Keratinocyte (primary cell): ENCODE measurements around the gene LEFTY1. TPM values are rescaled to one million over a fixed set of nuclear protein-coding genes. Genes with fewer than 3 reads are reported as not detected.

Source experiments
- DNase-seq: peaks from one replicate; pipeline ENCODE4 v3.0.0-alpha.2; 2011; ENCODE audit warnings: low read depth, missing footprints, low spot score
- FAIRE-seq: peaks from 2 replicates; lab custom pipeline; 2011; peaks lifted over from hg19 to GRCh38; lab: Jason Lieb, UNC
- H2AFZ ChIP-seq: 2 replicates; pipeline ENCODE4 v1.6.0; 2012; ENCODE audit warnings: low read length, control low read depth, inconsistent platforms; ENCODE audit not compliant: control insufficient read depth
- H3K27ac ChIP-seq: 2 replicates; pipeline ENCODE4 v1.5.1; 2011; ENCODE audit warnings: low read length; ENCODE audit not compliant: control insufficient read depth, insufficient read depth
- H3K27me3 ChIP-seq: 3 replicates; pipeline ENCODE4 v1.6.0; 2011; ENCODE audit warnings: low read length; ENCODE audit not compliant: control insufficient read depth, insufficient read depth; ENCODE audit errors: extremely low read depth
- H3K36me3 ChIP-seq, 2 experiments: 2 replicates in 1 of 2; 3 replicates in 1 of 2; pipeline ENCODE4 v1.5.1; 2011; ENCODE audit warnings: low read length in 2 of 2, mild to moderate bottlenecking in 1 of 2; ENCODE audit not compliant: control insufficient read depth in 2 of 2, insufficient read depth in 2 of 2; ENCODE audit errors: extremely low read depth in 1 of 2
- H3K4me1 ChIP-seq: 3 replicates; pipeline ENCODE4 v1.5.1; 2011; ENCODE audit warnings: low read length; ENCODE audit not compliant: control insufficient read depth, insufficient read depth; ENCODE audit errors: extremely low read depth
- H3K4me2 ChIP-seq: 3 replicates; pipeline ENCODE4 v1.6.0; 2011; ENCODE audit warnings: low read depth, low read length; ENCODE audit not compliant: control insufficient read depth, insufficient read depth; ENCODE audit errors: extremely low read depth
- H3K4me3 ChIP-seq, 3 experiments: fragments of 200-600 bp in 1 of 3; sonication (generic) in 1 of 3; 2 replicates in 2 of 3; 3 replicates in 1 of 3; pipeline ENCODE4 v1.5.1; 2011 to 2016; ENCODE audit warnings: low read length in 3 of 3, mild to moderate bottlenecking in 3 of 3, control low read depth in 2 of 3, inconsistent platforms in 1 of 3, low read depth in 1 of 3, mixed read lengths in 1 of 3, mixed run types in 1 of 3, moderate library complexity in 1 of 3; ENCODE audit not compliant: control insufficient read depth in 2 of 3, insufficient read depth in 2 of 3; ENCODE audit errors: extremely low read depth in 1 of 3
- H3K79me2 ChIP-seq: 2 replicates; pipeline ENCODE4 v1.6.0; 2012; ENCODE audit warnings: low read length; ENCODE audit not compliant: control insufficient read depth, insufficient read depth
- H3K9ac ChIP-seq: 3 replicates; pipeline ENCODE4 v1.6.0; 2011; ENCODE audit warnings: low read length; ENCODE audit not compliant: control insufficient read depth, insufficient read depth; ENCODE audit errors: extremely low read depth
- H3K9me1 ChIP-seq: 3 replicates; pipeline ENCODE4 v1.6.0; 2011; ENCODE audit warnings: low read length; ENCODE audit not compliant: control insufficient read depth, insufficient read depth; ENCODE audit errors: extremely low read depth
- H3K9me3 ChIP-seq: 2 replicates; pipeline ENCODE4 v1.5.1; 2012; ENCODE audit warnings: low read depth, low read length; ENCODE audit not compliant: control insufficient read depth
- H4K20me1 ChIP-seq: 3 replicates; pipeline ENCODE4 v1.6.0; 2011; ENCODE audit warnings: low read length; ENCODE audit not compliant: control insufficient read depth, insufficient read depth; ENCODE audit errors: extremely low read depth
- EZH2 ChIP-seq: IDR thresholded peaks from one replicate; pipeline ENCODE4 v1.6.1; 2012; ENCODE audit warnings: inconsistent platforms, mild to moderate bottlenecking, low read length, moderate library complexity
- dilution Hi-C: fragments of 300-500 bp; cut with MboI; formaldehyde crosslinking; loops from one replicate; pipeline ENCODE4 v1.7.0; 2020; ENCODE audit warnings: low sequenced_read_pairs; ENCODE audit not compliant: extremely low pct_ligation_motif_present
- polyA plus RNA-seq, 5 experiments: library from polyadenylated mRNA; depleted of rRNA in 3 of 5; stranded (reverse) in 3 of 5; stranded (forward) in 1 of 5; unstranded in 1 of 5; fragments of >200 nt; gene quantifications; 1 replicate in 1 of 5; 2 replicates in 3 of 5; 3 replicates in 1 of 5; pipeline versions ENCODE4 v1.2.1 to v1.2.3, GENCODE V29; 2011 to 2012; ENCODE audit warnings: missing spikeins in 2 of 5, low read depth in 1 of 5, low replicate concordance in 1 of 5
- TF ChIP-seq, protein P1 (sequence below), 3 experiments: IDR thresholded peaks in 1 of 3; conservative IDR thresholded peaks in 1 of 3; optimal IDR thresholded peaks in 1 of 3; 2 replicates in 2 of 3; 3 replicates in 1 of 3; pipeline versions ENCODE3 to v1.5.1; 2011; ENCODE audit warnings: low read length in 3 of 3, mild to moderate bottlenecking in 3 of 3, moderate library complexity in 2 of 3, control low read depth in 1 of 3, inconsistent platforms in 1 of 3; ENCODE audit not compliant: insufficient read depth in 2 of 3; ENCODE audit errors: extremely low read depth in 1 of 3

Gene LEFTY1
- polyA plus RNA-seq, 1 donor (not counting 4 experiments of a cell fraction or from before 2014, with no cell fraction given): not detected

DNA sequence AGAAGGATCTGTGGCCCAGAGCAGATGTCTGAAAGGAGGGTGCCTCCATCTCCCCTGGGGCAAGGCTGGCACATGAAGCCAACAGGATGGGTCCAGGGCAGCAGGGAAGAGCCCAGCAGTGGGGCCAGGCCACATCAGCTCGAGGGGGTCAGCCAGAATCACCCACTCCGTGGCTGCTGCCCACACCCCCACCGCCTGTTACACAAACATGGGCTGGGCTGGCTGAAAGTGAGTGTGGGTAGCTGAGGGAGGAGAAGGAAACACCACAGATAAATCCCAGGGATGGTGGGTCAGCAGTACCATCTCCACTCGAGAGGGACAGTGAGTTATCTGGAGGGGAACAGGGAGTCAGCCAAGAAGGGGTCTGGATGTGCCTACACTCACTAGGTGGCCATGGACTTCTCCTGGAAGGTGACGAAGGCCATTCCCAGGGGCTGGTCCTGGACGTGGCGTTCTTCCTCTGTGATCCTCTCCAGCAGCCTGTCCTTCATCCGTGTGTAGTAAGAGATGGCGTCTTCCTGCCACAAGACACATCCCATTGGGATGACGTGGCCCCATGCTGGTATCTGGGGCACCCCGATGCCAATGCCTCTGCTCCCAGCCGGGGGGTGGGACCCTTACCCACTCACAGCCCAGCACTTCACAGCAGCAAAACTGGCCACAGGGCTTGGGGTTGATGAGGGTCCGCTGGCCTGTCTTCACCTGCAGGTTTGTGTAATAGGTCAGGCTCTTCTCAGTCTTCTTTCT, 26.9 kb downstream of the LEFTY1 start:
- Histone ChIP-seq H3K27ac (no peak overlapping the region), H3K9me3 (no peaks in the 10 kb centered on the region), H4K20me1 (peaks cover 2% of the 10 kb centered on the region), H3K4me2 (no peak overlapping the region), H3K36me3 (peaks cover 22 to 29% of the 10 kb centered on the region in 2 experiments), H3K27me3 (no peaks in the 10 kb centered on the region), H2AFZ (no peak overlapping the region), H3K79me2 (no peaks in the 10 kb centered on the region), H3K4me1 (no peaks in the 10 kb centered on the region), H3K4me3 (no peak overlapping the region), H3K9me1 (no peaks in the 10 kb centered on the region), H3K9ac (no peak overlapping the region)
- no peak for FAIRE-seq
- DNase-seq: no peak
- dilution Hi-C loops: no loop called here
- TF ChIP-seq EZH2: no peak
- TF ChIP-seq, protein P1, sequence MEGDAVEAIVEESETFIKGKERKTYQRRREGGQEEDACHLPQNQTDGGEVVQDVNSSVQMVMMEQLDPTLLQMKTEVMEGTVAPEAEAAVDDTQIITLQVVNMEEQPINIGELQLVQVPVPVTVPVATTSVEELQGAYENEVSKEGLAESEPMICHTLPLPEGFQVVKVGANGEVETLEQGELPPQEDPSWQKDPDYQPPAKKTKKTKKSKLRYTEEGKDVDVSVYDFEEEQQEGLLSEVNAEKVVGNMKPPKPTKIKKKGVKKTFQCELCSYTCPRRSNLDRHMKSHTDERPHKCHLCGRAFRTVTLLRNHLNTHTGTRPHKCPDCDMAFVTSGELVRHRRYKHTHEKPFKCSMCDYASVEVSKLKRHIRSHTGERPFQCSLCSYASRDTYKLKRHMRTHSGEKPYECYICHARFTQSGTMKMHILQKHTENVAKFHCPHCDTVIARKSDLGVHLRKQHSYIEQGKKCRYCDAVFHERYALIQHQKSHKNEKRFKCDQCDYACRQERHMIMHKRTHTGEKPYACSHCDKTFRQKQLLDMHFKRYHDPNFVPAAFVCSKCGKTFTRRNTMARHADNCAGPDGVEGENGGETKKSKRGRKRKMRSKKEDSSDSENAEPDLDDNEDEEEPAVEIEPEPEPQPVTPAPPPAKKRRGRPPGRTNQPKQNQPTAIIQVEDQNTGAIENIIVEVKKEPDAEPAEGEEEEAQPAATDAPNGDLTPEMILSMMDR (optimal IDR thresholded peaks at IDR 0.05 in 1 of 3, IDR thresholded peaks at IDR 0.05 in 1 of 3, conservative IDR thresholded peaks at IDR 0.05 in 1 of 3; ENCODE audit: extremely low read depth in 1 of 3, insufficient read depth in 2 of 3, low read length in 3 of 3): no peak

DNA sequence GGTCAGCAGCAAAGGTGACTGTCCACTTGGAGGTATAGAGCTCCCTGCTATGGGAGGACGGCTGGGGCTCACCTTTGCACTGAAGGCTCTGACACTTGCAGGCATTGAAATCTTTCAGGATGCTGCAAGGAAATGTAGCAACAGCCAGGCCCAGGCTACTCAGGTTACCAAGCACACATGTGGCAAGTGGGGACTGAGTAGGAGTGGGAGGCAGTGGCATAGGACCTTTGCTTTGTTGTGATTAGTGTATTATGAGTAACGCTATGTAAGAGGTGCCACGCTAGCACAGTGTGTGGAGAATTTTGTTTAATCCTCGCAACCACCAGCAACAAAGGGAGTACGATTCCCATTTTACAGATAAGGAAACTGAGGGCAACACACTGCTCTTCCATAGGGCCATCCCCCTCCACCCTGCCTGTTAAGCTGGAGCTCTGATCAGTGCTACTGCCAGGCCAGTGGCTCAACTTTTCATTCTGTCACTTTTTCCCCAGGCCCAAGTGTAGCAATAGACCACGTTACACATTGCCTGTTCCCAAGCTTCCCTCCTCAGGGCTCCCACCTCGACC, 28.0 kb downstream of the LEFTY1 start:
- no peaks in the 10 kb centered on the region for H3K9me3 ChIP-seq
- no peak overlapping the region for H3K4me3 ChIP-seq
- DNase-seq (no peak), FAIRE-seq (no peak)
- no peaks in the 10 kb centered on the region for H3K27me3 ChIP-seq
- peaks cover under 1% of the 10 kb centered on the region for H4K20me1 ChIP-seq
- no peak overlapping the region for H3K27ac ChIP-seq
- no peak for TF ChIP-seq EZH2
- TF ChIP-seq, protein P1 (optimal IDR thresholded peaks at IDR 0.05 in 1 of 3, IDR thresholded peaks at IDR 0.05 in 1 of 3, conservative IDR thresholded peaks at IDR 0.05 in 1 of 3; ENCODE audit: extremely low read depth in 1 of 3, insufficient read depth in 2 of 3, low read length in 3 of 3): no peak
- no peaks in the 10 kb centered on the region for H3K4me1 ChIP-seq
- dilution Hi-C loops: no loop called here
- peaks cover 12 to 26% of the 10 kb centered on the region in 2 experiments for H3K36me3 ChIP-seq
- no peak overlapping the region for H2AFZ ChIP-seq
- H3K79me2 ChIP-seq: no peaks in the 10 kb centered on the region
- H3K9ac ChIP-seq: no peak overlapping the region
- no peaks in the 10 kb centered on the region for H3K9me1 ChIP-seq
- no peak overlapping the region for H3K4me2 ChIP-seq
